ENCODE data around the gene ANKRD29. TPM values are rescaled to one million over a fixed set of nuclear protein-coding genes. Genes with fewer than 3 reads are reported as not detected.

ANKRD29 gene
- total and polyA plus RNA-seq, 10 of the 15 experiments (the other 5 are each of a cell fraction or from before 2014, with no cell fraction given) = 0.53 to 9.2 (median 1.6) TPM

DNA sequence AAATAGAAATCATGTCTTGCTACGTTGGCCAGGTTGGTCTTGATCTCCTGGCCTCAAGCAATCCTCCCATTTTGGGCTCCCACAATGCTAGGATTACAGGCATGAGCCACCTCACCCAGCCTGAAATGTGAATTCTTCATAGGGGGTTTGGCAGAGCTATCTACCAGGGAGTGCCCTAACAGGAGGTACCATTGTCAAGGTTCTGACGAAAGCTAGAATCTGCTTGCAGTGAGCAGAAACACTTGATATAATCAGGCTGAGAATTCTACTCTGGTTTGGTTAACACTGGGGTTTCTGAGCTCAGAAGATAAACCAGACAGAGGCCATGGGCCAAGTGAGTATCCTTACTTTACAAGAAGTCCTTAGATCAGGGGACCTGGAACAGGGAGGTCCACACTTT lies 19.3 kb upstream of the ANKRD29 start (continued):
- no peak for TF ChIP-seq LARP7 (IDR thresholded peaks at IDR 0.05)

DNA sequence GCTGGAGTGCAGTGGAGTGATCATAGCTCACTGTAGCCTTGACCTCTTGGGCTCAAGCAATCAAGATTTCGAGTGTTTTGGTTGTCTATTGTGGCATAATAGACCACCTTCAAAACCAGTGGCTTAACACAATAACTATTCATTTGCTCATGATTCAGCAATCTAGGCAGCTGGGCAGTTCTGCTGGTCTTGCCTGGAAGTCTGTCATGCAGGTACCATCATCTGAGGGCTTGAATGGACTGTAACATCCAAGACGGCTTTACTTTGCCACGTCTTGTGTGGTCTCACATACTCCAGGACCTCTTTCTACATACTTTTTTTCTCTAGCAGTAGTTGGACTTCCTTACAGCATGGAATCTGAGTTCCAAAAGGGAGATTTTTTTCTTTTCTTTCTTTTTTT lies 13.2 kb upstream of the ANKRD29 start:
- Histone ChIP-seq H3K4me3 (no peak overlapping the region), H2AFZ (ENCODE audit: control insufficient read depth, low read depth, low read length) (no peak overlapping the region), H3K9ac (ENCODE audit: control insufficient read depth, insufficient read depth, low read length) (no peak overlapping the region), H3K36me3 (ENCODE audit: control insufficient read depth in 2 of 2, insufficient read depth in 2 of 2, low read length in 1 of 2) (no peaks in the 10 kb centered on the region), H3K27ac (ENCODE audit: control insufficient read depth, insufficient read depth) (no peak overlapping the region), H3K4me2 (ENCODE audit: control insufficient read depth, insufficient read depth) (no peak overlapping the region), H3K27me3 (replicated peaks in 1 of 2; ENCODE audit: control insufficient read depth in 2 of 2, insufficient read depth in 2 of 2, low read length in 1 of 2) (no peaks in the 10 kb centered on the region; a peak in 1 of 4 replicates), H3K4me1 (ENCODE audit: control insufficient read depth, insufficient read depth, low read length) (no peaks in the 10 kb centered on the region), H4K20me1 (ENCODE audit: control insufficient read depth, insufficient read depth) (no peaks in the 10 kb centered on the region), H3K9me3 (replicated peaks; ENCODE audit: control insufficient read depth, insufficient read depth, low read length) (no peaks in the 10 kb centered on the region), H3K79me2 (ENCODE audit: control insufficient read depth, insufficient read depth, low read length) (no peaks in the 10 kb centered on the region)
- ChIA-PET SMC1A (ENCODE audit: uncharacterized antibody, unreplicated experiment) (interaction anchor here (1.0 kb wide), 1 partner anchor 58 kb away, joined by 3 read pairs; no protein-coding TSS in a partner anchor), CTCF (interaction anchor here (0.9 to 1.6 kb wide), 3 partner anchors 11 to 29 kb away, joined by 3 to 4 read pairs (median 3); no protein-coding TSS in a partner anchor), POLR2A (no interaction called here), RAD21 (ENCODE audit: unreplicated experiment) (no interaction called here)
- FAIRE-seq (no peak), DNase-seq (ENCODE audit: low read depth, low spot score) (no peak), ATAC-seq (no peak)
- 12% methylated on average over 3 of the region's 3 CpGs for whole genome bisulfite sequencing (ENCODE audit: insufficient coverage, insufficient replicate concordance, low lambda C conversion rate, missing lambda C conversion rate)
- intact Hi-C loops (cut with micrococcal nuclease; ENCODE audit: unreplicated experiment) (no loop called here), in situ Hi-C loops (cut with MboI) (no loop called here)
- BruUV-seq (replicated peaks) = no TSS peak
- TF ChIP-seq, protein P1, sequence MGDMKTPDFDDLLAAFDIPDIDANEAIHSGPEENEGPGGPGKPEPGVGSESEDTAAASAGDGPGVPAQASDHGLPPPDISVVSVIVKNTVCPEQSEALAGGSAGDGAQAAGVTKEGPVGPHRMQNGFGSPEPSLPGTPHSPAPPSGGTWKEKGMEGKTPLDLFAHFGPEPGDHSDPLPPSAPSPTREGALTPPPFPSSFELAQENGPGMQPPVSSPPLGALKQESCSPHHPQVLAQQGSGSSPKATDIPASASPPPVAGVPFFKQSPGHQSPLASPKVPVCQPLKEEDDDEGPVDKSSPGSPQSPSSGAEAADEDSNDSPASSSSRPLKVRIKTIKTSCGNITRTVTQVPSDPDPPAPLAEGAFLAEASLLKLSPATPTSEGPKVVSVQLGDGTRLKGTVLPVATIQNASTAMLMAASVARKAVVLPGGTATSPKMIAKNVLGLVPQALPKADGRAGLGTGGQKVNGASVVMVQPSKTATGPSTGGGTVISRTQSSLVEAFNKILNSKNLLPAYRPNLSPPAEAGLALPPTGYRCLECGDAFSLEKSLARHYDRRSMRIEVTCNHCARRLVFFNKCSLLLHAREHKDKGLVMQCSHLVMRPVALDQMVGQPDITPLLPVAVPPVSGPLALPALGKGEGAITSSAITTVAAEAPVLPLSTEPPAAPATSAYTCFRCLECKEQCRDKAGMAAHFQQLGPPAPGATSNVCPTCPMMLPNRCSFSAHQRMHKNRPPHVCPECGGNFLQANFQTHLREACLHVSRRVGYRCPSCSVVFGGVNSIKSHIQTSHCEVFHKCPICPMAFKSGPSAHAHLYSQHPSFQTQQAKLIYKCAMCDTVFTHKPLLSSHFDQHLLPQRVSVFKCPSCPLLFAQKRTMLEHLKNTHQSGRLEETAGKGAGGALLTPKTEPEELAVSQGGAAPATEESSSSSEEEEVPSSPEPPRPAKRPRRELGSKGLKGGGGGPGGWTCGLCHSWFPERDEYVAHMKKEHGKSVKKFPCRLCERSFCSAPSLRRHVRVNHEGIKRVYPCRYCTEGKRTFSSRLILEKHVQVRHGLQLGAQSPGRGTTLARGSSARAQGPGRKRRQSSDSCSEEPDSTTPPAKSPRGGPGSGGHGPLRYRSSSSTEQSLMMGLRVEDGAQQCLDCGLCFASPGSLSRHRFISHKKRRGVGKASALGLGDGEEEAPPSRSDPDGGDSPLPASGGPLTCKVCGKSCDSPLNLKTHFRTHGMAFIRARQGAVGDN (IDR thresholded peaks at IDR 0.05) = no peak
- TF ChIP-seq, protein P2, sequence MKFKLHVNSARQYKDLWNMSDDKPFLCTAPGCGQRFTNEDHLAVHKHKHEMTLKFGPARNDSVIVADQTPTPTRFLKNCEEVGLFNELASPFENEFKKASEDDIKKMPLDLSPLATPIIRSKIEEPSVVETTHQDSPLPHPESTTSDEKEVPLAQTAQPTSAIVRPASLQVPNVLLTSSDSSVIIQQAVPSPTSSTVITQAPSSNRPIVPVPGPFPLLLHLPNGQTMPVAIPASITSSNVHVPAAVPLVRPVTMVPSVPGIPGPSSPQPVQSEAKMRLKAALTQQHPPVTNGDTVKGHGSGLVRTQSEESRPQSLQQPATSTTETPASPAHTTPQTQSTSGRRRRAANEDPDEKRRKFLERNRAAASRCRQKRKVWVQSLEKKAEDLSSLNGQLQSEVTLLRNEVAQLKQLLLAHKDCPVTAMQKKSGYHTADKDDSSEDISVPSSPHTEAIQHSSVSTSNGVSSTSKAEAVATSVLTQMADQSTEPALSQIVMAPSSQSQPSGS (IDR thresholded peaks at IDR 0.05; ENCODE audit: low read length) = no peak
- TF ChIP-seq, protein P3, sequence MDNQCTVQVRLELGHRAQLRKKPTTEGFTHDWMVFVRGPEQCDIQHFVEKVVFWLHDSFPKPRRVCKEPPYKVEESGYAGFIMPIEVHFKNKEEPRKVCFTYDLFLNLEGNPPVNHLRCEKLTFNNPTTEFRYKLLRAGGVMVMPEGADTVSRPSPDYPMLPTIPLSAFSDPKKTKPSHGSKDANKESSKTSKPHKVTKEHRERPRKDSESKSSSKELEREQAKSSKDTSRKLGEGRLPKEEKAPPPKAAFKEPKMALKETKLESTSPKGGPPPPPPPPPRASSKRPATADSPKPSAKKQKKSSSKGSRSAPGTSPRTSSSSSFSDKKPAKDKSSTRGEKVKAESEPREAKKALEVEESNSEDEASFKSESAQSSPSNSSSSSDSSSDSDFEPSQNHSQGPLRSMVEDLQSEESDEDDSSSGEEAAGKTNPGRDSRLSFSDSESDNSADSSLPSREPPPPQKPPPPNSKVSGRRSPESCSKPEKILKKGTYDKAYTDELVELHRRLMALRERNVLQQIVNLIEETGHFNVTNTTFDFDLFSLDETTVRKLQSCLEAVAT (IDR thresholded peaks at IDR 0.05) = no peak
- TF ChIP-seq NBN (IDR thresholded peaks at IDR 0.05) (no peak), ZNF207 (IDR thresholded peaks at IDR 0.05; ENCODE audit: borderline replicate concordance) (no peak), ZNF217 (IDR thresholded peaks at IDR 0.05) (no peak), EP300 (IDR thresholded peaks at IDR 0.05; ENCODE audit: borderline replicate concordance in 1 of 2, control insufficient read depth in 1 of 2, low read depth in 2 of 2, low read length in 2 of 2) (no peak), ZNF384 (IDR thresholded peaks at IDR 0.05; ENCODE audit: borderline replicate concordance, low read depth, low read length) (no peak), NRF1 (conservative IDR thresholded peaks at IDR 0.05; ENCODE audit: low read depth, low read length) (no peak), FOXM1 (IDR thresholded peaks at IDR 0.05; ENCODE audit: low read depth, low read length) (no peak), YY1 (IDR thresholded peaks at IDR 0.05; ENCODE audit: low read depth, low read length) (no peak)
- TF ChIP-seq, protein P4, sequence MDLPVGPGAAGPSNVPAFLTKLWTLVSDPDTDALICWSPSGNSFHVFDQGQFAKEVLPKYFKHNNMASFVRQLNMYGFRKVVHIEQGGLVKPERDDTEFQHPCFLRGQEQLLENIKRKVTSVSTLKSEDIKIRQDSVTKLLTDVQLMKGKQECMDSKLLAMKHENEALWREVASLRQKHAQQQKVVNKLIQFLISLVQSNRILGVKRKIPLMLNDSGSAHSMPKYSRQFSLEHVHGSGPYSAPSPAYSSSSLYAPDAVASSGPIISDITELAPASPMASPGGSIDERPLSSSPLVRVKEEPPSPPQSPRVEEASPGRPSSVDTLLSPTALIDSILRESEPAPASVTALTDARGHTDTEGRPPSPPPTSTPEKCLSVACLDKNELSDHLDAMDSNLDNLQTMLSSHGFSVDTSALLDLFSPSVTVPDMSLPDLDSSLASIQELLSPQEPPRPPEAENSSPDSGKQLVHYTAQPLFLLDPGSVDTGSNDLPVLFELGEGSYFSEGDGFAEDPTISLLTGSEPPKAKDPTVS (IDR thresholded peaks at IDR 0.05; ENCODE audit: low read depth, low read length) = no peak
- TF ChIP-seq, protein P5, sequence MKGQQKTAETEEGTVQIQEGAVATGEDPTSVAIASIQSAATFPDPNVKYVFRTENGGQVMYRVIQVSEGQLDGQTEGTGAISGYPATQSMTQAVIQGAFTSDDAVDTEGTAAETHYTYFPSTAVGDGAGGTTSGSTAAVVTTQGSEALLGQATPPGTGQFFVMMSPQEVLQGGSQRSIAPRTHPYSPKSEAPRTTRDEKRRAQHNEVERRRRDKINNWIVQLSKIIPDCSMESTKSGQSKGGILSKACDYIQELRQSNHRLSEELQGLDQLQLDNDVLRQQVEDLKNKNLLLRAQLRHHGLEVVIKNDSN (IDR thresholded peaks at IDR 0.05; ENCODE audit: borderline replicate concordance, extremely low read length, insufficient read depth, low read depth, low read length) = no peak
